Measurements from ENCODE around the gene LPP. TPM values are rescaled to one million over a fixed set of nuclear protein-coding genes. Genes with fewer than 3 reads are reported as not detected.

The LPP gene
- total RNA-seq, 6 experiments from 2014 or later = 41.5 to 90.5 (median 69.5) TPM

- intact Hi-C loops (cut with DNase I) = no loop called here
- no peak for TF ChIP-seq CTCF (IDR thresholded peaks at IDR 0.05)
- TF ChIP-seq POLR2A (IDR thresholded peaks at IDR 0.05) = no peak
- H3K36me3 ChIP-seq = no peaks in the 10 kb centered on the region
- H3K4me3 ChIP-seq = no peak overlapping the region
- H3K9me3 ChIP-seq = no peaks in the 10 kb centered on the region
- H3K4me1 ChIP-seq = peaks cover 0 to 38% (median 21%) of the 10 kb centered on the region in 4 donors
- ATAC-seq = no peak
- no peak for DNase-seq
- no peak overlapping the region for H3K27ac ChIP-seq
- no peaks in the 10 kb centered on the region for H3K27me3 ChIP-seq
Measured at GRCh38 chr3:188471723-188472122, 317.8 kb downstream of the LPP start.

- TF ChIP-seq CTCF (IDR thresholded peaks at IDR 0.05) = no peak
- TF ChIP-seq POLR2A (IDR thresholded peaks at IDR 0.05) = no peak
- H3K4me3 ChIP-seq = no peak overlapping the region
- no peaks in the 10 kb centered on the region for H3K27me3 ChIP-seq
- H3K27ac ChIP-seq = no peak overlapping the region
- peaks cover 0 to 38% (median 21%) of the 10 kb centered on the region in 4 donors for H3K4me1 ChIP-seq
- intact Hi-C loops (cut with DNase I) = no loop called here
- DNase-seq = no peak
- no peak for ATAC-seq
- 90% methylated on average over 1 of the region's 1 CpG for WGBS (ENCODE audit: insufficient coverage, low coverage, low lambda C conversion rate, missing lambda C conversion rate)
- H3K36me3 ChIP-seq = no peaks in the 10 kb centered on the region
- H3K9me3 ChIP-seq = no peaks in the 10 kb centered on the region
Measured at GRCh38 chr3:188472336-188472735, 318.4 kb downstream of the LPP start.

GRCh38 chr3:188473045-188473444 is 319.1 kb downstream of the LPP start:
- Histone ChIP-seq H3K27me3 (no peaks in the 10 kb centered on the region), H3K27ac (peak overlapping the region in 2 of 3 donors; percentile 36 to 38), H3K36me3 (no peaks in the 10 kb centered on the region), H3K4me1 (peaks cover 0 to 36% (median 19%) of the 10 kb centered on the region in 4 donors), H3K9me3 (no peaks in the 10 kb centered on the region), H3K4me3 (no peak overlapping the region)
- 41% methylated on average over 2 of the region's 2 CpGs for WGBS (ENCODE audit: insufficient coverage, low coverage, low lambda C conversion rate, missing lambda C conversion rate)
- no peak for TF ChIP-seq POLR2A (IDR thresholded peaks at IDR 0.05)
- TF ChIP-seq CTCF (IDR thresholded peaks at IDR 0.05) = no peak
- DNase-seq = no peak
- ATAC-seq = peak; percentile 25 to 47 (median 34)
- intact Hi-C loops (cut with DNase I) = no loop called here

- Histone ChIP-seq H3K27me3 (no peaks in the 10 kb centered on the region), H3K9me3 (no peaks in the 10 kb centered on the region), H3K27ac (peak overlapping the region in 2 of 3 donors; percentile 36 to 38), H3K4me1 (peaks cover 0 to 29% (median 14%) of the 10 kb centered on the region in 4 donors), H3K36me3 (no peaks in the 10 kb centered on the region), H3K4me3 (no peak overlapping the region)
- intact Hi-C loops (cut with DNase I) = no loop called here
- ATAC-seq (peak; percentile 78 to 83 (median 80)), DNase-seq (no peak)
- WGBS (ENCODE audit: insufficient coverage, low coverage, low lambda C conversion rate, missing lambda C conversion rate) = 54% methylated on average over 2 of the region's 2 CpGs
- no peak for TF ChIP-seq POLR2A (IDR thresholded peaks at IDR 0.05)
- TF ChIP-seq CTCF (IDR thresholded peaks at IDR 0.05) = no peak
Measured at GRCh38 chr3:188473591-188474288, 319.8 kb downstream of the LPP start.

All from right lobe of liver (tissue), 6 donors.